H1 (cell line): Measurements from ENCODE around the gene CNGB1. TPM values are rescaled to one million over a fixed set of nuclear protein-coding genes. Genes with fewer than 3 reads are reported as not detected.
"Not testable (repeated sequence)": the region's sequence is repeated elsewhere in the genome, so short reads cannot be mapped to it uniquely, and the experiment has no call there.

ENCODE experiments used
- CTCF ChIA-PET: fragments of 300-600 bp; sonication (Branson Sonifier 250); formaldehyde crosslinking; loops from one replicate; lab custom pipeline; 2021; ENCODE audit not compliant: partially characterized antibody; lab: Charles Lee
- POLR2A ChIA-PET: fragments of 300-600 bp; sonication (Branson Sonifier 250); formaldehyde crosslinking; loops from one replicate; lab custom pipeline; 2021; ENCODE audit warnings: inconsistent platforms; ENCODE audit not compliant: partially characterized antibody; lab: Charles Lee
- DNase-seq, 2 experiments: peaks; one replicate each; pipeline versions ENCODE4 v3.0.0 to v3.0.0-alpha.2; 2010 to 2022; ENCODE audit warnings: low spot score in 2 of 2, low read depth in 1 of 2, mixed read lengths in 1 of 2
- FAIRE-seq: peaks from 2 replicates; lab custom pipeline; 2011; peaks lifted over from hg19 to GRCh38; lab: Jason Lieb, UNC
- H2AFZ ChIP-seq: 2 replicates; pipeline ENCODE4 v1.8.1; 2012; ENCODE audit warnings: low read length, inconsistent platforms
- H2AK5ac ChIP-seq: 2 replicates; pipeline ENCODE4 v1.6.1; 2013; ENCODE audit warnings: low read depth, low read length
- H2BK120ac ChIP-seq: replicated peaks from 2 replicates; pipeline ENCODE3; 2013; ENCODE audit warnings: low read depth, low read length, inconsistent platforms
- H2BK12ac ChIP-seq: 2 replicates; pipeline ENCODE4 v1.6.1; 2013; ENCODE audit warnings: low read depth, low read length
- H2BK15ac ChIP-seq: 2 replicates; pipeline ENCODE4 v1.6.1; 2013; ENCODE audit warnings: low read length
- H2BK20ac ChIP-seq: 2 replicates; pipeline ENCODE4 v1.6.1; 2013; ENCODE audit warnings: low read length
- H2BK5ac ChIP-seq: 2 replicates; pipeline ENCODE4 v1.6.1; 2013; ENCODE audit warnings: low read depth, low read length
- H3K14ac ChIP-seq: 2 replicates; pipeline ENCODE4 v1.6.1; 2013; ENCODE audit warnings: inconsistent platforms; ENCODE audit not compliant: insufficient read length
- H3K18ac ChIP-seq: 2 replicates; pipeline ENCODE4 v1.6.1; 2013; ENCODE audit warnings: low read length; ENCODE audit errors: extremely low read depth
- H3K23ac ChIP-seq: 2 replicates; pipeline ENCODE4 v1.6.1; 2013; ENCODE audit warnings: inconsistent platforms; ENCODE audit not compliant: insufficient read length
- H3K23me2 ChIP-seq: 2 replicates; pipeline ENCODE4 v1.6.1; 2013; ENCODE audit warnings: low read depth, low read length
- H3K27ac ChIP-seq: 2 replicates; pipeline ENCODE4 v1.6.1; 2011; ENCODE audit warnings: low read depth, low read length, inconsistent platforms
- H3K27me3 ChIP-seq, 4 experiments: replicated peaks in 1 of 4; 1 replicate in 1 of 4; 2 replicates in 3 of 4; pipeline versions ENCODE4 v1.6.1 to v1.8.1; 2011 to 2013; ENCODE audit warnings: low read length in 3 of 4, mild to moderate bottlenecking in 3 of 4, inconsistent platforms in 2 of 4, mixed read lengths in 2 of 4, moderate library complexity in 1 of 4; ENCODE audit not compliant: control insufficient read depth in 3 of 4, insufficient read depth in 3 of 4; ENCODE audit errors: extremely low read depth in 1 of 4
- H3K36me3 ChIP-seq, 4 experiments: 2 replicates each; pipeline versions ENCODE4 v1.6.1 to v1.8.1; 2011 to 2013; ENCODE audit warnings: mild to moderate bottlenecking in 4 of 4, low read length in 3 of 4, moderate library complexity in 2 of 4, control low read depth in 1 of 4, inconsistent platforms in 1 of 4; ENCODE audit not compliant: insufficient read depth in 4 of 4, control insufficient read depth in 2 of 4
- H3K4ac ChIP-seq: replicated peaks from 2 replicates; pipeline ENCODE3; 2013; ENCODE audit warnings: low read length, low read depth, mixed read lengths, inconsistent platforms; ENCODE audit not compliant: insufficient read length
- H3K4me1 ChIP-seq, 4 experiments: replicated peaks in 1 of 4; 1 replicate in 1 of 4; 2 replicates in 3 of 4; pipeline versions ENCODE4 v1.6.1 to v1.8.1; 2011 to 2013; ENCODE audit warnings: low read length in 3 of 4, inconsistent platforms in 2 of 4, mixed read lengths in 1 of 4; ENCODE audit not compliant: insufficient read depth in 4 of 4, control insufficient read depth in 3 of 4
- H3K4me2 ChIP-seq, 2 experiments: 2 replicates each; pipeline versions ENCODE4 v1.6.1 to v1.8.1; 2011 to 2013; ENCODE audit warnings: low read depth in 2 of 2, low read length in 2 of 2, control low read depth in 1 of 2, inconsistent platforms in 1 of 2, mild to moderate bottlenecking in 1 of 2; ENCODE audit not compliant: insufficient read depth in 1 of 2
- H3K4me3 ChIP-seq, 4 experiments: fragments of 200-600, 300-600 bp in 1 of 4; sonication (generic), shearing (Covaris generic), sonication (Bioruptor Twin) in 1 of 4; 2 replicates each; pipeline versions ENCODE4 v1.5.1 to v1.8.1; 2011 to 2016; ENCODE audit warnings: low read length in 4 of 4, low read depth in 3 of 4, control low read depth in 2 of 4, inconsistent platforms in 2 of 4, mild to moderate bottlenecking in 2 of 4, mixed read lengths in 1 of 4, moderate library complexity in 1 of 4; ENCODE audit not compliant: insufficient read depth in 2 of 4; ENCODE audit errors: extremely low read depth in 1 of 4
- H3K56ac ChIP-seq: replicated peaks from 2 replicates; pipeline ENCODE3; 2013; ENCODE audit warnings: low read depth, mild to moderate bottlenecking, mixed read lengths, low read length, inconsistent platforms; ENCODE audit not compliant: insufficient read length
- H3K79me1 ChIP-seq: 2 replicates; pipeline ENCODE4 v1.6.1; 2013; ENCODE audit warnings: low read depth, low read length, control low read depth
- H3K79me2 ChIP-seq, 2 experiments: 2 replicates each; pipeline versions ENCODE4 v1.6.1 to v1.8.1; 2012 to 2013; ENCODE audit warnings: low read length in 2 of 2, mild to moderate bottlenecking in 2 of 2, inconsistent platforms in 1 of 2; ENCODE audit not compliant: insufficient read depth in 2 of 2, control insufficient read depth in 1 of 2
- H3K9ac ChIP-seq, 4 experiments: replicated peaks in 1 of 4; 1 replicate in 1 of 4; 2 replicates in 3 of 4; pipeline versions ENCODE4 v1.6.1 to v1.8.1; 2011 to 2013; ENCODE audit warnings: low read depth in 3 of 4, low read length in 3 of 4, control low read depth in 2 of 4, mild to moderate bottlenecking in 2 of 4, moderate library complexity in 2 of 4, inconsistent platforms in 1 of 4; ENCODE audit errors: extremely low read depth in 1 of 4
- H3K9me3 ChIP-seq, 2 experiments: 2 replicates each; pipeline versions ENCODE4 v1.6.1 to v1.8.1; 2012 to 2013; ENCODE audit warnings: mild to moderate bottlenecking in 2 of 2, moderate library complexity in 2 of 2, control low read depth in 1 of 2, inconsistent platforms in 1 of 2, low read depth in 1 of 2, low read length in 1 of 2, mixed read lengths in 1 of 2; ENCODE audit not compliant: insufficient read depth in 2 of 2
- H4K20me1 ChIP-seq, 2 experiments: replicated peaks in 1 of 2; 2 replicates each; pipeline versions ENCODE3 to v1.8.1; 2011 to 2013; ENCODE audit warnings: inconsistent platforms in 2 of 2, low read length in 2 of 2, mild to moderate bottlenecking in 1 of 2; ENCODE audit not compliant: insufficient read depth in 2 of 2, control insufficient read depth in 1 of 2
- H4K5ac ChIP-seq: 2 replicates; pipeline ENCODE4 v1.6.1; 2013; ENCODE audit warnings: low read length, low read depth, mixed read lengths, inconsistent platforms; ENCODE audit not compliant: insufficient read length
- H4K8ac ChIP-seq: 2 replicates; pipeline ENCODE4 v1.8.0; 2013; ENCODE audit warnings: mild to moderate bottlenecking, moderate library complexity, low read length, inconsistent platforms; ENCODE audit not compliant: insufficient read depth; ENCODE audit errors: extremely low read depth
- H4K91ac ChIP-seq: replicated peaks from 2 replicates; pipeline ENCODE3; 2013; ENCODE audit warnings: low read length, mixed read lengths, inconsistent platforms; ENCODE audit not compliant: insufficient read length
- HDAC6 ChIP-seq: IDR thresholded peaks from one replicate; pipeline ENCODE4 v1.7.1; 2012; ENCODE audit warnings: low read depth, mild to moderate bottlenecking, inconsistent platforms, low read length, moderate library complexity
- WGBS, 2 experiments: shearing (Covaris generic) in 1 of 2; methylation state at CpG; one replicate each; pipeline versions ENCODE4 v1.1.6 to v1.1.7; 2013 to 2015; ENCODE audit warnings: low lambda C conversion rate in 2 of 2, mixed read lengths in 2 of 2, inconsistent platforms in 1 of 2, low coverage in 1 of 2, missing lambda C conversion rate in 1 of 2; ENCODE audit not compliant: insufficient replicate concordance in 2 of 2, insufficient coverage in 1 of 2, insufficient read length in 1 of 2; ENCODE audit errors: extremely low coverage in 1 of 2, missing lambda C conversion rate in 1 of 2; 5-methylcytosine and 5-hydroxymethylcytosine counted together
- polyA plus RNA-seq, 7 experiments: library from polyadenylated mRNA; depleted of rRNA in 3 of 7; stranded (reverse) in 5 of 7; unstranded in 2 of 7; fragments of >200 nt in 5 of 7; fragments of 200-250 nt in 2 of 7; gene quantifications; 1 replicate in 5 of 7; 2 replicates in 1 of 7; 4 replicates in 1 of 7; pipeline versions ENCODE4 v1.2.1 to v1.2.3, GENCODE V29; 2011 to 2013; ENCODE audit warnings: missing spikeins in 2 of 7, mixed read lengths in 2 of 7
- total RNA-seq: library from RNA; stranded (reverse); fragmentation: NEBNext Ultra II Directional; extraction: Animal tissue kit (Norgen Biotek cat#: 25700); gene quantifications from 2 replicates; pipeline ENCODE4 v1.2.1, GENCODE V29; 2021

CNGB1 gene
- total and polyA plus RNA-seq, 2 of the 8 experiments (the other 6 are each of a cell fraction or from before 2014, with no cell fraction given) = not detected

DNA sequence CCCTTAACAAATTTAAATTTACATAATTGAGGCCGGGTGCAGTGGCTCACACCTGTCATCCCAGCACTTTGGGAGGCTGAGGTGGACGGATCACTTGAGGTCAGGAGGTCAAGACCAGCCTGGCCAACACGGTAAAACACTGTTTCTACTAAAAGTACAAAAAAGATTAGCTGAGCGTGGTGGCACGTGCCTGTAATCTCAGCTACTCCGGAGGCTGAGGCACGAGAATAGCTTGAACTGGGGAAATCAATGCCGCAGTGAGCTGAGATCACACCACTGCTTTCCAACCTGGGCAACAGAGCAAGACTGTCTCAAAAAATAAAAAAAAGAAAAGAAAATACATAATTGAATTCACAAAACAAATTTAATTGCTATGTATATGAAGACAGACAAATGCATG lies 112.3 kb downstream of the CNGB1 start (continued):
- no peak for TF ChIP-seq HDAC6

- not testable (repeated sequence) for H3K4me1 ChIP-seq, H3K27ac ChIP-seq, H3K18ac ChIP-seq, H2BK120ac ChIP-seq, H3K4ac ChIP-seq, H3K14ac ChIP-seq, H2AK5ac ChIP-seq, DNase-seq, H3K9ac ChIP-seq, H4K91ac ChIP-seq, H3K27me3 ChIP-seq, H2BK12ac ChIP-seq, H4K5ac ChIP-seq, H3K4me2 ChIP-seq, H4K20me1 ChIP-seq, H2AFZ ChIP-seq, H3K23me2 ChIP-seq, H2BK20ac ChIP-seq, H3K79me1 ChIP-seq, H3K9me3 ChIP-seq, H3K79me2 ChIP-seq, H2BK5ac ChIP-seq, H3K56ac ChIP-seq, H4K8ac ChIP-seq, H3K4me3 ChIP-seq, FAIRE-seq, H3K36me3 ChIP-seq, H2BK15ac ChIP-seq, H3K23ac ChIP-seq
- WGBS, 2 experiments = 90% methylated on average over 10 of the region's 10 CpGs; no CpG with 5 or more reads in 1 of the 2 experiments
- ChIA-PET CTCF (interaction anchor here (0.6 to 6.8 kb wide), 10 partner anchors 11 to 396 kb away, joined by 3 to 71 read pairs (median 4); partner anchors contain the start of gene POLR2C), POLR2A (interaction anchor here (1.0 to 1.2 kb wide), 2 partner anchors 9 to 20 kb away, joined by 3 to 4 read pairs; no protein-coding TSS in a partner anchor)
Measured at GRCh38 chr16:57857991-57858390, 112.9 kb downstream of the CNGB1 start.
